Left ventricle myocardium inferior (tissue), 1 donor: ENCODE measurements around the gene NDEL1. TPM values are rescaled to one million over a fixed set of nuclear protein-coding genes. Genes with fewer than 3 reads are reported as not detected.

Experiments
- DNase-seq: peaks from one replicate; pipeline ENCODE4 v3.0.0-alpha.2; 2020
- H3K27ac ChIP-seq: fragments of 200-600 bp; replicated peaks from 2 replicates; pipeline ENCODE4 v1.8.0; 2021
- H3K27me3 ChIP-seq: fragments of 200-600 bp; 2 replicates; pipeline ENCODE4 v1.8.0; 2021; ENCODE audit warnings: low read depth
- H3K36me3 ChIP-seq: fragments of 200-600 bp; 2 replicates; pipeline ENCODE4 v1.8.0; 2021
- H3K4me1 ChIP-seq: fragments of 200-600 bp; 2 replicates; pipeline ENCODE4 v1.8.0; 2021
- H3K4me3 ChIP-seq: fragments of 200-600 bp; 2 replicates; pipeline ENCODE4 v1.8.0; 2021; ENCODE audit warnings: mild to moderate bottlenecking, moderate library complexity
- H3K9me3 ChIP-seq: fragments of 200-600 bp; replicated peaks from 2 replicates; pipeline ENCODE4 v1.8.0; 2021
- intact Hi-C: fragments of 100-400 bp; cut with micrococcal nuclease; formaldehyde crosslinking; loops from one replicate; pipeline ENCODE4 v1.11.0; 2022
- total RNA-seq: library from RNA; stranded (reverse); fragmentation: NEBNext Ultra II Directional; extraction: Animal tissue kit (Norgen Biotek cat#: 25700); gene quantifications from one replicate; pipeline ENCODE4 v1.2.1, GENCODE V29; 2021
- TF ChIP-seq, protein P1 (sequence below): fragments of 200-600 bp; IDR thresholded peaks from 2 replicates; pipeline ENCODE4 v1.8.0; 2021; ENCODE audit warnings: antibody characterized with exemption, mild to moderate bottlenecking, borderline replicate concordance
- donor health status: DM: no; HTN: yes; CAD: no; lungs with severe emphysema.

The NDEL1 gene
- total RNA-seq, 1 donor from 2014 or later: 25.0 TPM

DNA sequence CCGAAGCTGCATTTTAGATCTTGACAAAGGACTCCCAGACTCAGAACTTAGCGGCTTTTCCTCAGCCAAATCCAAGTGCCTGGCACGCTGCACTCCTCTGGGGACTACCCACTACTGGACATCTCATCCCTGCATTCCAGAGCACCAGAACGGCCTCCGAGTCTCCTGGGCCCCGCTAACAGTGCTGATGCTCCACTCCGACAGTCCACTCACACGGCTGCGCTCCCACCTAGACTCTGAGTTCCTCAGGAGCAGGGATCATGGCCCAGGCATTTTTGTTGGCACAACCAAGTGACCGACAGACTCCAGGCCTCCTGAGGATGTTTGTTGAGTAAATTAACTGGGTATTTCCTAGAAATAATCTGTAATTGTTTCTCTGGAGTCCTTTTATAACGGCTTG lies 79.1 kb downstream of the NDEL1 start:
- intact Hi-C loops: no loop called here
- no peak overlapping the region for H3K4me3 ChIP-seq
- no peak overlapping the region for H3K27ac ChIP-seq
- H3K9me3 ChIP-seq: no peaks in the 10 kb centered on the region
- H3K36me3 ChIP-seq: peaks cover 80% of the 10 kb centered on the region
- no peaks in the 10 kb centered on the region for H3K27me3 ChIP-seq
- DNase-seq: no peak
- no peaks in the 10 kb centered on the region for H3K4me1 ChIP-seq
- TF ChIP-seq, protein P1, sequence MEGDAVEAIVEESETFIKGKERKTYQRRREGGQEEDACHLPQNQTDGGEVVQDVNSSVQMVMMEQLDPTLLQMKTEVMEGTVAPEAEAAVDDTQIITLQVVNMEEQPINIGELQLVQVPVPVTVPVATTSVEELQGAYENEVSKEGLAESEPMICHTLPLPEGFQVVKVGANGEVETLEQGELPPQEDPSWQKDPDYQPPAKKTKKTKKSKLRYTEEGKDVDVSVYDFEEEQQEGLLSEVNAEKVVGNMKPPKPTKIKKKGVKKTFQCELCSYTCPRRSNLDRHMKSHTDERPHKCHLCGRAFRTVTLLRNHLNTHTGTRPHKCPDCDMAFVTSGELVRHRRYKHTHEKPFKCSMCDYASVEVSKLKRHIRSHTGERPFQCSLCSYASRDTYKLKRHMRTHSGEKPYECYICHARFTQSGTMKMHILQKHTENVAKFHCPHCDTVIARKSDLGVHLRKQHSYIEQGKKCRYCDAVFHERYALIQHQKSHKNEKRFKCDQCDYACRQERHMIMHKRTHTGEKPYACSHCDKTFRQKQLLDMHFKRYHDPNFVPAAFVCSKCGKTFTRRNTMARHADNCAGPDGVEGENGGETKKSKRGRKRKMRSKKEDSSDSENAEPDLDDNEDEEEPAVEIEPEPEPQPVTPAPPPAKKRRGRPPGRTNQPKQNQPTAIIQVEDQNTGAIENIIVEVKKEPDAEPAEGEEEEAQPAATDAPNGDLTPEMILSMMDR: no peak

Other genes starting within 250 kb of the NDEL1 start
- gene BORCS6, start 245.7 kb upstream of the NDEL1 start, total RNA-seq: 8.4 TPM
- 1.2 TPM for gene AURKB, start 225.3 kb upstream of the NDEL1 start, total RNA-seq
- gene CTC1, start 187.8 kb upstream of the NDEL1 start, total RNA-seq: 14.6 TPM
- 9.8 TPM for gene PFAS, start 186.6 kb upstream of the NDEL1 start, total RNA-seq
- gene RANGRF, start 147.2 kb upstream of the NDEL1 start, total RNA-seq: 25.6 TPM
- gene SLC25A35, start 140.5 kb upstream of the NDEL1 start, total RNA-seq: 1.3 TPM
- 19.4 TPM for gene ARHGEF15, start 125.6 kb upstream of the NDEL1 start, total RNA-seq
- not detected for gene ODF4, start 96.0 kb upstream of the NDEL1 start, total RNA-seq
- gene RPL26, start 52.7 kb upstream of the NDEL1 start, total RNA-seq: 960 TPM
- gene RNF222, start 38.1 kb upstream of the NDEL1 start, total RNA-seq: not detected
- gene MYH10, start 194.8 kb downstream of the NDEL1 start, total RNA-seq: 49.7 TPM